Right lobe of liver (tissue), 4 donors: ENCODE data around the gene HGS.

Experiments
- POLR2A ChIP-seq: fragments of 450-650 bp; IDR thresholded peaks from one replicate; pipeline ENCODE4 v1.6.1; 2017; ENCODE audit warnings: antibody characterized with exemption, mild to moderate bottlenecking
- TF ChIP-seq, protein P1 (sequence below), 4 donors: fragments of 200-600 bp in 3 of 4; fragments of 450-650 bp in 1 of 4; IDR thresholded peaks; one replicate each; pipeline versions ENCODE4 v1.5.1 to v1.8.0; 2016 to 2022; ENCODE audit warnings: antibody characterized with exemption in 4 of 4, mild to moderate bottlenecking in 2 of 4
- donor health status: DM: no; HTN: no; CAD: no.
- donor health status: DM: no; HTN: no; CAD: no.
- donor health status: DM: no; HTN: yes; CAD: no.

- TF ChIP-seq, protein P1, sequence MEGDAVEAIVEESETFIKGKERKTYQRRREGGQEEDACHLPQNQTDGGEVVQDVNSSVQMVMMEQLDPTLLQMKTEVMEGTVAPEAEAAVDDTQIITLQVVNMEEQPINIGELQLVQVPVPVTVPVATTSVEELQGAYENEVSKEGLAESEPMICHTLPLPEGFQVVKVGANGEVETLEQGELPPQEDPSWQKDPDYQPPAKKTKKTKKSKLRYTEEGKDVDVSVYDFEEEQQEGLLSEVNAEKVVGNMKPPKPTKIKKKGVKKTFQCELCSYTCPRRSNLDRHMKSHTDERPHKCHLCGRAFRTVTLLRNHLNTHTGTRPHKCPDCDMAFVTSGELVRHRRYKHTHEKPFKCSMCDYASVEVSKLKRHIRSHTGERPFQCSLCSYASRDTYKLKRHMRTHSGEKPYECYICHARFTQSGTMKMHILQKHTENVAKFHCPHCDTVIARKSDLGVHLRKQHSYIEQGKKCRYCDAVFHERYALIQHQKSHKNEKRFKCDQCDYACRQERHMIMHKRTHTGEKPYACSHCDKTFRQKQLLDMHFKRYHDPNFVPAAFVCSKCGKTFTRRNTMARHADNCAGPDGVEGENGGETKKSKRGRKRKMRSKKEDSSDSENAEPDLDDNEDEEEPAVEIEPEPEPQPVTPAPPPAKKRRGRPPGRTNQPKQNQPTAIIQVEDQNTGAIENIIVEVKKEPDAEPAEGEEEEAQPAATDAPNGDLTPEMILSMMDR (IDR thresholded peaks at IDR 0.05): no peak
- TF ChIP-seq POLR2A: no peak
Observed at GRCh38 chr17:81716674-81716996, 32.8 kb downstream of the HGS start.
